Neutrophil (primary cell): ENCODE results near the gene MADCAM1.

Experiments used
- H3K27ac ChIP-seq: fragments of 200-600 bp; sonication (generic); 2 replicates; pipeline ENCODE4 v1.5.1; 2016; ENCODE audit warnings: mild to moderate bottlenecking, moderate library complexity
- H3K27me3 ChIP-seq: fragments of 200-600 bp; sonication (generic); 2 replicates; pipeline ENCODE4 v1.6.0; 2016; ENCODE audit warnings: mild to moderate bottlenecking
- H3K36me3 ChIP-seq: fragments of 200-600 bp; sonication (generic); 2 replicates; pipeline ENCODE4 v1.5.1; 2017
- H3K4me1 ChIP-seq, 2 experiments: fragments of 200-600 bp in 1 of 2; sonication (generic) in 1 of 2; 1 replicate in 1 of 2; 2 replicates in 1 of 2; pipeline versions ENCODE4 v1.5.1 to v1.6.1; 2013 to 2016; ENCODE audit warnings: low read depth in 1 of 2, low read length in 1 of 2, mild to moderate bottlenecking in 1 of 2, moderate library complexity in 1 of 2; ENCODE audit not compliant: control insufficient read depth in 1 of 2, insufficient read depth in 1 of 2
- H3K4me3 ChIP-seq, 2 experiments: fragments of 200-600 bp in 1 of 2; sonication (generic) in 1 of 2; 1 replicate in 1 of 2; 2 replicates in 1 of 2; pipeline ENCODE4 v1.5.1; 2013 to 2016; ENCODE audit warnings: low read depth in 1 of 2, low read length in 1 of 2, mild to moderate bottlenecking in 1 of 2, moderate library complexity in 1 of 2
- H3K9me3 ChIP-seq: fragments of 200-600 bp; sonication (generic); 2 replicates; pipeline ENCODE4 v1.5.1; 2016
- CTCF ChIP-seq: fragments of 200-600 bp; sonication (generic); IDR thresholded peaks from 2 replicates; pipeline ENCODE4 v1.5.1; 2016; ENCODE audit warnings: antibody characterized with exemption

The MADCAM1 gene

GRCh38 chr19:538641-539428 is 42.5 kb downstream of the MADCAM1 start:
- H3K4me3 ChIP-seq = no peak overlapping the region
- peaks cover under 1% of the 10 kb centered on the region for H3K27me3 ChIP-seq
- no peaks in the 10 kb centered on the region for H3K9me3 ChIP-seq
- peaks cover under 1 to 3% of the 10 kb centered on the region in 2 experiments for H3K4me1 ChIP-seq
- TF ChIP-seq CTCF = no peak
- H3K27ac ChIP-seq = no peak overlapping the region
- peaks cover 76% of the 10 kb centered on the region for H3K36me3 ChIP-seq

- no peaks in the 10 kb centered on the region for H3K9me3 ChIP-seq
- H3K36me3 ChIP-seq = peaks cover 76% of the 10 kb centered on the region
- no peak for TF ChIP-seq CTCF
- no peaks in the 10 kb centered on the region for H3K4me1 ChIP-seq
- no peak overlapping the region for H3K27ac ChIP-seq
- H3K4me3 ChIP-seq = no peak overlapping the region
- peaks cover 8% of the 10 kb centered on the region for H3K27me3 ChIP-seq
Measured at GRCh38 chr19:539429-540030, 43.2 kb downstream of the MADCAM1 start.

- Histone ChIP-seq H3K27ac (no peak overlapping the region), H3K9me3 (no peaks in the 10 kb centered on the region), H3K27me3 (peaks cover 19% of the 10 kb centered on the region), H3K36me3 (peaks cover 62% of the 10 kb centered on the region), H3K4me1 (no peaks in the 10 kb centered on the region), H3K4me3 (no peak overlapping the region)
- no peak for TF ChIP-seq CTCF
Measured at GRCh38 chr19:540867-541637, 44.8 kb downstream of the MADCAM1 start.

GRCh38 chr19:541699-542098 is 45.4 kb downstream of the MADCAM1 start:
- Histone ChIP-seq H3K9me3 (no peaks in the 10 kb centered on the region), H3K27me3 (peaks cover 19% of the 10 kb centered on the region), H3K27ac (no peak overlapping the region), H3K4me1 (no peaks in the 10 kb centered on the region), H3K36me3 (peaks cover 56% of the 10 kb centered on the region), H3K4me3 (no peak overlapping the region)
- TF ChIP-seq CTCF = no peak

- Histone ChIP-seq H3K27me3 (peaks cover 19% of the 10 kb centered on the region), H3K9me3 (no peaks in the 10 kb centered on the region), H3K36me3 (peaks cover 51% of the 10 kb centered on the region), H3K27ac (no peak overlapping the region), H3K4me1 (no peaks in the 10 kb centered on the region), H3K4me3 (no peak overlapping the region)
- no peak for TF ChIP-seq CTCF
Measured at GRCh38 chr19:542173-542866, 46.0 kb downstream of the MADCAM1 start.
